ENCODE results near the gene BBS4. TPM values are rescaled to one million over a fixed set of nuclear protein-coding genes. Genes with fewer than 3 reads are reported as not detected.

The BBS4 gene
- total and polyA plus RNA-seq, 9 of the 15 experiments (the other 6 are each of a cell fraction or from before 2014, with no cell fraction given), result 25.1 to 80.7 (median 38.9) TPM

DNA sequence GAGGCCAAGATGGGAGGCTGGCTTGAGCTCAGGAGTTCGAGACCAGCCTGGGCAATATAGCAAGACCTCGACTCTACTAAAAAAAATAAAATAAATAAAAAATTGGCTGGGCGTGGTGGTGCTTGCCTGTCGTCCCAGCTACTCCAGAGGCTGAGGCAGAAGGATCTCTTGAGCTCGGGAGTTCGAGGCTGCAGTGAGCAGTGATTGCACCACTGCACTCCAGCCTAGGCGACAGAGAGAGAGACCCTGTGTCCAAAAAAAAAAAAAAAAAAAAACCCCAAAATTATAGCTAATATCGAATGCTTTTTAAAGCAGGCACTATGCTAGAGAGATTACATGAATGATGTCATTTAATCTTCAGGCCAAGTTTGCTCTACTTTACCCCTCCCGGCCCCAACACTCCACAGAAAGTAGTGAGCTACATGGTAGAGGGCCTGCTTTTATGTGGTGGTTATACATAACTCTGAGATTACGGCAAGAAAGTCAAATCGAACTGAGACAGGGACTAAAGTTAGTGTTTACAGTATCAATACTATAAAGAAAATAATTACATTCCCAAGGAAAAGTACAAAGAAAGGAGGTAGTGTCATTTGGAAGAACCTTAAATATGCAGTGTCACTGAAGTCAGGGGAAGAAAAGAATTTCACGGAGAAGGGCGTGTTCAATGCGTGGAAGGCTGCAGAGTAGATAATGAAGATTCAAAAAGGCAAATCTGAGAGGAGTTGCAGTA lies 96.4 kb downstream of the BBS4 start (continued):
- TF ChIP-seq ZNF143 (CRISPR knock-in tag; IDR thresholded peaks at IDR 0.05) (no peak), MAZ (CRISPR knock-in tag; conservative IDR thresholded peaks at IDR 0.05 in 1 of 2, IDR thresholded peaks at IDR 0.05 in 1 of 2) (no peak), LCOR (CRISPR knock-in tag; IDR thresholded peaks at IDR 0.05) (no peak), ZNF282 (CRISPR knock-in tag; IDR thresholded peaks at IDR 0.05) (no peak), ZNF655 (CRISPR knock-in tag; IDR thresholded peaks at IDR 0.05) (no peak), KDM1A (IDR thresholded peaks at IDR 0.05) (peak; percentile 7 to 38; a peak in 2 of 4 replicates), HMG20B (CRISPR knock-in tag; IDR thresholded peaks at IDR 0.05) (no peak), ZNF12 (CRISPR knock-in tag; IDR thresholded peaks at IDR 0.05) (no peak), XRCC5 (IDR thresholded peaks at IDR 0.05; ENCODE audit: low read depth, low read length) (no peak), RBM17 (IDR thresholded peaks at IDR 0.05; ENCODE audit: borderline replicate concordance, low read depth, low read length) (no peak), ZNF551 (CRISPR knock-in tag; IDR thresholded peaks at IDR 0.05) (no peak), MEIS2 (IDR thresholded peaks at IDR 0.05; ENCODE audit: partially characterized antibody) (no peak), MAFG (tag; conservative IDR thresholded peaks at IDR 0.05) (peak; percentile 85), TCF7L2 (IDR thresholded peaks at IDR 0.05; ENCODE audit: low read depth, low read length) (no peak), ZNF174 (CRISPR knock-in tag; IDR thresholded peaks at IDR 0.05) (no peak), CBX2 (IDR thresholded peaks at IDR 0.05; ENCODE audit: insufficient read depth, low read length, poor library complexity, severe bottlenecking) (no peak), ELF2 (CRISPR knock-in tag; IDR thresholded peaks at IDR 0.05) (no peak), E2F3 (CRISPR knock-in tag; IDR thresholded peaks at IDR 0.05) (no peak), TGIF2 (CRISPR knock-in tag; IDR thresholded peaks at IDR 0.05) (no peak), HMG20A (CRISPR knock-in tag; conservative IDR thresholded peaks at IDR 0.05) (no peak), ELK3 (CRISPR knock-in tag; IDR thresholded peaks at IDR 0.05) (no peak)
- TF ChIP-seq, protein P1, sequence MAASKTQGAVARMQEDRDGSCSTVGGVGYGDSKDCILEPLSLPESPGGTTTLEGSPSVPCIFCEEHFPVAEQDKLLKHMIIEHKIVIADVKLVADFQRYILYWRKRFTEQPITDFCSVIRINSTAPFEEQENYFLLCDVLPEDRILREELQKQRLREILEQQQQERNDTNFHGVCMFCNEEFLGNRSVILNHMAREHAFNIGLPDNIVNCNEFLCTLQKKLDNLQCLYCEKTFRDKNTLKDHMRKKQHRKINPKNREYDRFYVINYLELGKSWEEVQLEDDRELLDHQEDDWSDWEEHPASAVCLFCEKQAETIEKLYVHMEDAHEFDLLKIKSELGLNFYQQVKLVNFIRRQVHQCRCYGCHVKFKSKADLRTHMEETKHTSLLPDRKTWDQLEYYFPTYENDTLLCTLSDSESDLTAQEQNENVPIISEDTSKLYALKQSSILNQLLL (CRISPR knock-in tag; IDR thresholded peaks at IDR 0.05; ENCODE audit: borderline replicate concordance), result no peak
- TF ChIP-seq, protein P2, sequence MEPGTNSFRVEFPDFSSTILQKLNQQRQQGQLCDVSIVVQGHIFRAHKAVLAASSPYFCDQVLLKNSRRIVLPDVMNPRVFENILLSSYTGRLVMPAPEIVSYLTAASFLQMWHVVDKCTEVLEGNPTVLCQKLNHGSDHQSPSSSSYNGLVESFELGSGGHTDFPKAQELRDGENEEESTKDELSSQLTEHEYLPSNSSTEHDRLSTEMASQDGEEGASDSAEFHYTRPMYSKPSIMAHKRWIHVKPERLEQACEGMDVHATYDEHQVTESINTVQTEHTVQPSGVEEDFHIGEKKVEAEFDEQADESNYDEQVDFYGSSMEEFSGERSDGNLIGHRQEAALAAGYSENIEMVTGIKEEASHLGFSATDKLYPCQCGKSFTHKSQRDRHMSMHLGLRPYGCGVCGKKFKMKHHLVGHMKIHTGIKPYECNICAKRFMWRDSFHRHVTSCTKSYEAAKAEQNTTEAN (CRISPR knock-in tag; IDR thresholded peaks at IDR 0.05), result 0 out of 2 replicates have a peak, but pooled peaks have one; percentile 13

Data from K562 (cell line).